WTC11 (cell line): ENCODE data around the gene FRYL. TPM values are rescaled to one million over a fixed set of nuclear protein-coding genes. Genes with fewer than 3 reads are reported as not detected.

ENCODE experiments used
- ATAC-seq: fragments of 200-7000 bp; cut with Tn5 transposase; 2 replicates; pipeline ENCODE4 v1.10.0; 2021; ENCODE audit warnings: mild to moderate bottlenecking, moderate library complexity
- CTCF ChIA-PET: fragments of 300-600 bp; sonication (Branson Sonifier 250); formaldehyde crosslinking; loops from one replicate; lab custom pipeline; 2021; ENCODE audit warnings: antibody characterized with exemption; lab: Charles Lee
- POLR2A ChIA-PET: fragments of 350-600 bp; sonication (Branson Sonifier 250); formaldehyde crosslinking; loops from one replicate; lab custom pipeline; 2021; ENCODE audit warnings: antibody characterized with exemption; lab: Charles Lee
- DNase-seq: peaks from one replicate; pipeline ENCODE4 v3.0.0; 2021; ENCODE audit warnings: low spot score
- H3K27ac Mint-ChIP-seq: 2 replicates; pipeline ENCODE4 v1.8.0; 2021; ENCODE audit warnings: mixed read lengths
- H3K27me3 Mint-ChIP-seq: 2 replicates; pipeline ENCODE4 v1.8.0; 2021; ENCODE audit warnings: low read depth, mild to moderate bottlenecking, moderate library complexity, mixed read lengths
- H3K36me3 Mint-ChIP-seq: 2 replicates; pipeline ENCODE4 v1.8.0; 2021; ENCODE audit warnings: mixed read lengths
- H3K4me1 Mint-ChIP-seq: 2 replicates; pipeline ENCODE4 v1.8.0; 2022; ENCODE audit warnings: mixed read lengths
- H3K4me3 Mint-ChIP-seq: 2 replicates; pipeline ENCODE4 v1.8.0; 2021; ENCODE audit warnings: mild to moderate bottlenecking, moderate library complexity, mixed read lengths
- H3K9me3 Mint-ChIP-seq: 2 replicates; pipeline ENCODE4 v1.8.0; 2021; ENCODE audit warnings: mixed read lengths
- ARID4B ChIP-seq: sonication (generic); formaldehyde crosslinking; IDR thresholded peaks from 2 replicates; pipeline ENCODE4 v1.8.0; 2023; ENCODE audit warnings: missing genetic modification reagents, mild to moderate bottlenecking, borderline replicate concordance
- CDX4 ChIP-seq: fragments of 250-450 bp; sonication (Bioruptor Pico); IDR thresholded peaks from 2 replicates; pipeline ENCODE4 v1.9.0; 2021; ENCODE audit warnings: moderate library complexity, mild to moderate bottlenecking, inconsistent platforms, borderline replicate concordance
- CTCF ChIP-seq: fragments of 200-600 bp; IDR thresholded peaks from 2 replicates; pipeline ENCODE4 v1.8.0; 2022; ENCODE audit warnings: antibody characterized with exemption
- ETV6 ChIP-seq: sonication (generic); formaldehyde crosslinking; IDR thresholded peaks from 2 replicates; pipeline ENCODE4 v1.8.1; 2022; ENCODE audit warnings: mild to moderate bottlenecking, missing genetic modification reagents
- MXD4 ChIP-seq: fragments of 250-450 bp; sonication (Bioruptor Pico); IDR thresholded peaks from 2 replicates; pipeline ENCODE4 v1.8.0; 2021; ENCODE audit warnings: mild to moderate bottlenecking, moderate library complexity, borderline replicate concordance
- NFATC4 ChIP-seq: fragments of 250-450 bp; sonication (Bioruptor Pico); IDR thresholded peaks from 2 replicates; pipeline ENCODE4 v1.9.0; 2021; ENCODE audit warnings: mild to moderate bottlenecking
- SMAD4 ChIP-seq: sonication (generic); formaldehyde crosslinking; IDR thresholded peaks from 2 replicates; pipeline ENCODE4 v1.8.0; 2022; ENCODE audit warnings: mild to moderate bottlenecking, missing genetic modification reagents
- ZNF121 ChIP-seq: sonication (generic); formaldehyde crosslinking; IDR thresholded peaks from 2 replicates; pipeline ENCODE4 v1.8.0; 2023; ENCODE audit warnings: missing genetic modification reagents
- ZNF219 ChIP-seq: sonication (generic); formaldehyde crosslinking; IDR thresholded peaks from 2 replicates; pipeline ENCODE4 v1.8.0; 2023; ENCODE audit warnings: missing genetic modification reagents, mild to moderate bottlenecking, borderline replicate concordance
- ZNF263 ChIP-seq: sonication (generic); formaldehyde crosslinking; IDR thresholded peaks from 2 replicates; pipeline ENCODE4 v1.8.1; 2022; ENCODE audit warnings: low read depth, mild to moderate bottlenecking, moderate library complexity, missing genetic modification reagents
- ZNF512 ChIP-seq: sonication (generic); formaldehyde crosslinking; IDR thresholded peaks from 2 replicates; pipeline ENCODE4 v1.8.1; 2022; ENCODE audit warnings: missing genetic modification reagents, borderline replicate concordance
- total RNA-seq: library from RNA; stranded (reverse); gene quantifications from 3 replicates; pipeline ENCODE4 v1.2.3, GENCODE V29; 2021
- TF ChIP-seq, protein P1 (sequence below): fragments of 250-450 bp; sonication (Bioruptor Pico); IDR thresholded peaks from 2 replicates; pipeline ENCODE4 v1.8.0; 2021; ENCODE audit warnings: mild to moderate bottlenecking
- TF ChIP-seq, protein P2 (sequence below): sonication (generic); formaldehyde crosslinking; IDR thresholded peaks from 2 replicates; pipeline ENCODE4 v1.8.0; 2022; ENCODE audit warnings: mild to moderate bottlenecking, missing genetic modification reagents
- TF ChIP-seq, protein P3 (sequence below): sonication (generic); formaldehyde crosslinking; IDR thresholded peaks from 2 replicates; pipeline ENCODE4 v1.8.1; 2023; ENCODE audit warnings: mild to moderate bottlenecking, missing genetic modification reagents, moderate library complexity
- TF ChIP-seq, protein P4 (sequence below): sonication (generic); formaldehyde crosslinking; IDR thresholded peaks from 2 replicates; pipeline ENCODE4 v1.8.0; 2022; ENCODE audit warnings: mild to moderate bottlenecking, missing genetic modification reagents
- TF ChIP-seq, protein P5 (sequence below): fragments of 250-450 bp; sonication (Bioruptor Pico); conservative IDR thresholded peaks from 2 replicates; pipeline ENCODE4 v1.9.0; 2021; ENCODE audit warnings: mild to moderate bottlenecking

The FRYL gene
- total RNA-seq, 1 experiment from 2014 or later: 38.7 TPM

GRCh38 chr4:48798117-48798516, 18.0 kb upstream of the FRYL start:
- POLR2A ChIA-PET: interaction anchor here (0.8 kb wide), 1 partner anchor 49 kb away, joined by 3 read pairs; no protein-coding TSS in a partner anchor
- CTCF ChIA-PET: no interaction called here
- H3K9me3 Mint-ChIP-seq: peaks cover 4% of the 10 kb centered on the region
- no peaks in the 10 kb centered on the region for H3K36me3 Mint-ChIP-seq
- no peak for ATAC-seq
- H3K27ac Mint-ChIP-seq: no peak overlapping the region
- TF ChIP-seq, protein P1, sequence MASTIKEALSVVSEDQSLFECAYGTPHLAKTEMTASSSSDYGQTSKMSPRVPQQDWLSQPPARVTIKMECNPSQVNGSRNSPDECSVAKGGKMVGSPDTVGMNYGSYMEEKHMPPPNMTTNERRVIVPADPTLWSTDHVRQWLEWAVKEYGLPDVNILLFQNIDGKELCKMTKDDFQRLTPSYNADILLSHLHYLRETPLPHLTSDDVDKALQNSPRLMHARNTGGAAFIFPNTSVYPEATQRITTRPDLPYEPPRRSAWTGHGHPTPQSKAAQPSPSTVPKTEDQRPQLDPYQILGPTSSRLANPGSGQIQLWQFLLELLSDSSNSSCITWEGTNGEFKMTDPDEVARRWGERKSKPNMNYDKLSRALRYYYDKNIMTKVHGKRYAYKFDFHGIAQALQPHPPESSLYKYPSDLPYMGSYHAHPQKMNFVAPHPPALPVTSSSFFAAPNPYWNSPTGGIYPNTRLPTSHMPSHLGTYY (CRISPR knock-in tag): no peak
- TF ChIP-seq ZNF121 (CRISPR knock-in tag) (no peak), ETV6 (CRISPR knock-in tag) (no peak), SMAD4 (CRISPR knock-in tag) (no peak), ZNF219 (CRISPR knock-in tag) (no peak), NFATC4 (CRISPR knock-in tag) (no peak), ZNF263 (no peak), ARID4B (CRISPR knock-in tag) (no peak), CDX4 (CRISPR knock-in tag) (no peak), CTCF (no peak)
- TF ChIP-seq, protein P2, sequence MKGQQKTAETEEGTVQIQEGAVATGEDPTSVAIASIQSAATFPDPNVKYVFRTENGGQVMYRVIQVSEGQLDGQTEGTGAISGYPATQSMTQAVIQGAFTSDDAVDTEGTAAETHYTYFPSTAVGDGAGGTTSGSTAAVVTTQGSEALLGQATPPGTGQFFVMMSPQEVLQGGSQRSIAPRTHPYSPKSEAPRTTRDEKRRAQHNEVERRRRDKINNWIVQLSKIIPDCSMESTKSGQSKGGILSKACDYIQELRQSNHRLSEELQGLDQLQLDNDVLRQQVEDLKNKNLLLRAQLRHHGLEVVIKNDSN (CRISPR knock-in tag): no peak
- TF ChIP-seq, protein P3, sequence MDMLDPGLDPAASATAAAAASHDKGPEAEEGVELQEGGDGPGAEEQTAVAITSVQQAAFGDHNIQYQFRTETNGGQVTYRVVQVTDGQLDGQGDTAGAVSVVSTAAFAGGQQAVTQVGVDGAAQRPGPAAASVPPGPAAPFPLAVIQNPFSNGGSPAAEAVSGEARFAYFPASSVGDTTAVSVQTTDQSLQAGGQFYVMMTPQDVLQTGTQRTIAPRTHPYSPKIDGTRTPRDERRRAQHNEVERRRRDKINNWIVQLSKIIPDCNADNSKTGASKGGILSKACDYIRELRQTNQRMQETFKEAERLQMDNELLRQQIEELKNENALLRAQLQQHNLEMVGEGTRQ (CRISPR knock-in tag): no peak
- H3K4me3 Mint-ChIP-seq: no peak overlapping the region
- DNase-seq: no peak
- no peaks in the 10 kb centered on the region; the same call in 1 of the 2 replicates for H3K27me3 Mint-ChIP-seq
- peaks cover 20% of the 10 kb centered on the region for H3K4me1 Mint-ChIP-seq

- CTCF ChIA-PET: interaction anchor here (1.4 kb wide), 1 partner anchor 218 kb away, joined by 3 read pairs; no protein-coding TSS in a partner anchor
- 0 out of 2 replicates have a peak overlapping the region, but pooled peaks have one; percentile 27 for H3K27ac Mint-ChIP-seq
- TF ChIP-seq MXD4 (CRISPR knock-in tag) (no peak), ZNF512 (CRISPR knock-in tag) (peak; percentile 68; the same call in 1 of the 2 replicates)
- TF ChIP-seq, protein P4, sequence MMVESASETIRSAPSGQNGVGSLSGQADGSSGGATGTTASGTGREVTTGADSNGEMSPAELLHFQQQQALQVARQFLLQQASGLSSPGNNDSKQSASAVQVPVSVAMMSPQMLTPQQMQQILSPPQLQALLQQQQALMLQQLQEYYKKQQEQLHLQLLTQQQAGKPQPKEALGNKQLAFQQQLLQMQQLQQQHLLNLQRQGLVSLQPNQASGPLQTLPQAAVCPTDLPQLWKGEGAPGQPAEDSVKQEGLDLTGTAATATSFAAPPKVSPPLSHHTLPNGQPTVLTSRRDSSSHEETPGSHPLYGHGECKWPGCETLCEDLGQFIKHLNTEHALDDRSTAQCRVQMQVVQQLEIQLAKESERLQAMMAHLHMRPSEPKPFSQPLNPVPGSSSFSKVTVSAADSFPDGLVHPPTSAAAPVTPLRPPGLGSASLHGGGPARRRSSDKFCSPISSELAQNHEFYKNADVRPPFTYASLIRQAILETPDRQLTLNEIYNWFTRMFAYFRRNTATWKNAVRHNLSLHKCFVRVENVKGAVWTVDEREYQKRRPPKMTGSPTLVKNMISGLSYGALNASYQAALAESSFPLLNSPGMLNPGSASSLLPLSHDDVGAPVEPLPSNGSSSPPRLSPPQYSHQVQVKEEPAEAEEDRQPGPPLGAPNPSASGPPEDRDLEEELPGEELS: no peak
- TF ChIP-seq, protein P5, sequence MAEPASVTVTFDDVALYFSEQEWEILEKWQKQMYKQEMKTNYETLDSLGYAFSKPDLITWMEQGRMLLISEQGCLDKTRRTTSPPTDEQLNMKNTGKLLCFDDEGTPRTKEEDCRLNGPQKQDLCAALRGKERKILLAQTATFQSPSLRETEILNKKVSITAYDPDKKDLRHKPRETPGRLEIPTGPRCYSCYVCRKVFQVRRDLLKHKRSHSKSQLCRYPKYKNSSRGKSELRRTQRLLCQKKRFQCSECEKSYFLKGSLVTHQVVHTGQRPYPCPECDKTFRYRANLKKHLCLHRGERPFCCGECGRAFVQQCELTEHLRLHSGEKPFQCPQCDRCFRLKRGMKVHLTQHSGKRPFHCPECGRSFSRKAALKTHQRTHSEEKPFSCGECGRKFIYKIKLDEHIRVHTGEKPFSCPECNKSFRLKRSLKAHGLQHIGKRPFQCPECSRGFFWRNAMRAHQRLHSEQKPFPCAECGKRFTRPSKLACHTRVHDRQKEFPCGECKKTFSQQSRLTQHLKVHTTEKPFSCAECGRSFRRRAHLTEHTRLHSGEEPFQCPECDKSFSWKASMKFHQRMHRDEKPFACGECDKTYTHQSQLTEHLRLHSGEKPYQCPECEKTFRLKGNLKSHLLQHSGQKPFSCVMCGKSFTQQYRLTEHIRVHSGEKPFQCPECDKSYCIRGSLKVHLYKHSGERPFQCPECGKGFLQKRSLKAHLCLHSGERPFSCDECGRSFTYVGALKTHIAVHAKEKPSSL (CRISPR knock-in tag): no peak
- no peak overlapping the region for H3K4me3 Mint-ChIP-seq
- no peak for DNase-seq
- H3K4me1 Mint-ChIP-seq: peaks cover 20% of the 10 kb centered on the region
- POLR2A ChIA-PET: no interaction called here
- no peaks in the 10 kb centered on the region; the same call in 1 of the 2 replicates for H3K27me3 Mint-ChIP-seq
- ATAC-seq: no peak
- H3K9me3 Mint-ChIP-seq: peaks cover 4% of the 10 kb centered on the region
- no peaks in the 10 kb centered on the region for H3K36me3 Mint-ChIP-seq
These were observed 17.0 kb upstream of the FRYL start for GRCh38 chr4:48796927-48797679.
